Left ventricle myocardium inferior (tissue), 1 donor: ENCODE measurements around the gene RARB. TPM values are rescaled to one million over a fixed set of nuclear protein-coding genes. Genes with fewer than 3 reads are reported as not detected.

ENCODE experiments used
- DNase-seq: peaks from one replicate; pipeline ENCODE4 v3.0.0-alpha.2; 2020
- H3K27ac ChIP-seq: fragments of 200-600 bp; replicated peaks from 2 replicates; pipeline ENCODE4 v1.8.0; 2021
- H3K27me3 ChIP-seq: fragments of 200-600 bp; 2 replicates; pipeline ENCODE4 v1.8.0; 2021; ENCODE audit warnings: low read depth
- H3K36me3 ChIP-seq: fragments of 200-600 bp; 2 replicates; pipeline ENCODE4 v1.8.0; 2021
- H3K4me1 ChIP-seq: fragments of 200-600 bp; 2 replicates; pipeline ENCODE4 v1.8.0; 2021
- H3K4me3 ChIP-seq: fragments of 200-600 bp; 2 replicates; pipeline ENCODE4 v1.8.0; 2021; ENCODE audit warnings: mild to moderate bottlenecking, moderate library complexity
- H3K9me3 ChIP-seq: fragments of 200-600 bp; replicated peaks from 2 replicates; pipeline ENCODE4 v1.8.0; 2021
- CTCF ChIP-seq: fragments of 200-600 bp; IDR thresholded peaks from 2 replicates; pipeline ENCODE4 v1.8.0; 2021; ENCODE audit warnings: antibody characterized with exemption, mild to moderate bottlenecking, borderline replicate concordance
- intact Hi-C: fragments of 100-400 bp; cut with micrococcal nuclease; formaldehyde crosslinking; loops from one replicate; pipeline ENCODE4 v1.11.0; 2022
- total RNA-seq: library from RNA; stranded (reverse); fragmentation: NEBNext Ultra II Directional; extraction: Animal tissue kit (Norgen Biotek cat#: 25700); gene quantifications from one replicate; pipeline ENCODE4 v1.2.1, GENCODE V29; 2021
- donor health status: DM: no; HTN: yes; CAD: no; lungs with severe emphysema.

Gene RARB
- total RNA-seq, 1 donor from 2014 or later, result 15.6 TPM

GRCh38 chr3:25472153-25472552 lies 44.1 kb downstream of the RARB start:
- H3K27ac ChIP-seq, result no peak overlapping the region
- TF ChIP-seq CTCF, result no peak
- H3K27me3 ChIP-seq, result no peaks in the 10 kb centered on the region
- no peaks in the 10 kb centered on the region for H3K9me3 ChIP-seq
- H3K36me3 ChIP-seq, result no peaks in the 10 kb centered on the region
- no peak for DNase-seq
- peak overlapping the region; percentile 48 for H3K4me3 ChIP-seq
- intact Hi-C loops, result no loop called here
- H3K4me1 ChIP-seq, result peaks cover 93% of the 10 kb centered on the region

- H3K9me3 ChIP-seq, result no peaks in the 10 kb centered on the region
Measured at GRCh38 chr3:25472731-25473130, 44.7 kb downstream of the RARB start.

GRCh38 chr3:25473246-25473645 lies 45.2 kb downstream of the RARB start:
- Histone ChIP-seq H3K4me1 (peaks cover 98% of the 10 kb centered on the region), H3K27ac (no peak overlapping the region), H3K36me3 (no peaks in the 10 kb centered on the region), H3K4me3 (no peak overlapping the region), H3K27me3 (no peaks in the 10 kb centered on the region), H3K9me3 (no peaks in the 10 kb centered on the region)
- no peak for DNase-seq
- no peak for TF ChIP-seq CTCF
- intact Hi-C loops, result no loop called here

More at GRCh38 chr3:25472731-25473130, 44.7 kb downstream of the RARB start:
- H3K4me3 ChIP-seq, result no peak overlapping the region
- H3K36me3 ChIP-seq, result no peaks in the 10 kb centered on the region
- intact Hi-C loops, result no loop called here
- no peaks in the 10 kb centered on the region for H3K27me3 ChIP-seq
- no peak for TF ChIP-seq CTCF
- no peak for DNase-seq
- no peak overlapping the region for H3K27ac ChIP-seq
- H3K4me1 ChIP-seq, result peaks cover 98% of the 10 kb centered on the region

GRCh38 chr3:25474052-25474451 lies 46.0 kb downstream of the RARB start:
- no peak for DNase-seq
- no peak overlapping the region for H3K27ac ChIP-seq
- intact Hi-C loops, result no loop called here
- peaks cover 98% of the 10 kb centered on the region for H3K4me1 ChIP-seq
- H3K4me3 ChIP-seq, result no peak overlapping the region
- no peaks in the 10 kb centered on the region for H3K9me3 ChIP-seq
- no peaks in the 10 kb centered on the region for H3K36me3 ChIP-seq
- TF ChIP-seq CTCF, result no peak
- no peaks in the 10 kb centered on the region for H3K27me3 ChIP-seq

GRCh38 chr3:25476639-25477038 lies 48.6 kb downstream of the RARB start:
- no peak for DNase-seq
- Histone ChIP-seq H3K9me3 (no peaks in the 10 kb centered on the region), H3K36me3 (no peaks in the 10 kb centered on the region), H3K27me3 (no peaks in the 10 kb centered on the region), H3K4me3 (no peak overlapping the region), H3K27ac (peak overlapping the region; percentile 16), H3K4me1 (peaks cover 98% of the 10 kb centered on the region)
- TF ChIP-seq CTCF, result no peak
- intact Hi-C loops, result no loop called here

GRCh38 chr3:25478211-25478757 lies 50.2 kb downstream of the RARB start:
- Histone ChIP-seq H3K27me3 (no peaks in the 10 kb centered on the region), H3K27ac (peak overlapping the region; percentile 68), H3K4me3 (no peak overlapping the region), H3K9me3 (no peaks in the 10 kb centered on the region), H3K4me1 (peaks cover 98% of the 10 kb centered on the region), H3K36me3 (no peaks in the 10 kb centered on the region)
- no peak for TF ChIP-seq CTCF
- no peak for DNase-seq
- intact Hi-C loops, result no loop called here
